GM19351 (cell line): Measurements from ENCODE around the gene THRA.

ENCODE experiments used
- ATAC-seq: cut with Tn5 transposase; IDR thresholded peaks from one replicate; pipeline ENCODE4 v1.9.1; 2021; ENCODE audit warnings: mild to moderate bottlenecking, moderate library complexity; ENCODE audit not compliant: unreplicated experiment

The THRA gene

GRCh38 chr17:40062329-40063186 lies at the start of gene THRA:
TSS of gene THRA (plus strand) at chr17:40062965. CDS start at chr17:40074489, 11,524 bp downstream.
- ATAC-seq, result peak; percentile 51

- no peak for ATAC-seq
Measured at GRCh38 chr17:40014375-40014980, 48.3 kb upstream of the THRA start.

GRCh38 chr17:40015005-40015997 lies 47.5 kb upstream of the THRA start, which contains the start of gene CSF3:
TSS of gene CSF3 (plus strand) at chr17:40015440. CDS start at chr17:40015475, 35 bp downstream.
- ATAC-seq, result no peak

- no peak for ATAC-seq
Measured at GRCh38 chr17:40015998-40016985, 46.5 kb upstream of the THRA start.

- ATAC-seq, result no peak
Measured at GRCh38 chr17:40017422-40018080, 45.2 kb upstream of the THRA start.

- no peak for ATAC-seq
Measured at GRCh38 chr17:40018211-40019121, 44.3 kb upstream of the THRA start.

GRCh38 chr17:40019140-40019991 lies 43.4 kb upstream of the THRA start:
- no peak for ATAC-seq

- no peak for ATAC-seq
Measured at GRCh38 chr17:40020146-40020545, 42.6 kb upstream of the THRA start.

- no peak for ATAC-seq
Measured at GRCh38 chr17:40021451-40021971, 41.3 kb upstream of the THRA start.

- ATAC-seq, result no peak
Measured at GRCh38 chr17:40022497-40022896, 40.3 kb upstream of the THRA start.

GRCh38 chr17:40022961-40023541 lies 39.7 kb upstream of the THRA start:
- ATAC-seq, result no peak

GRCh38 chr17:40023590-40024292 lies 39.0 kb upstream of the THRA start:
- no peak for ATAC-seq

- ATAC-seq, result no peak
Measured at GRCh38 chr17:40024901-40025300, 37.9 kb upstream of the THRA start.

GRCh38 chr17:40025559-40025958 lies 37.2 kb upstream of the THRA start:
- ATAC-seq, result no peak

- ATAC-seq, result no peak
Measured at GRCh38 chr17:40025991-40026815, 36.6 kb upstream of the THRA start.
